Keratinocyte (primary cell): ENCODE measurements around the gene BET1. TPM values are rescaled to one million over a fixed set of nuclear protein-coding genes. Genes with fewer than 3 reads are reported as not detected.

Experiments used
- DNase-seq: peaks from one replicate; pipeline ENCODE4 v3.0.0-alpha.2; 2011; ENCODE audit warnings: low read depth, missing footprints, low spot score
- FAIRE-seq: peaks from 2 replicates; lab custom pipeline; 2011; peaks lifted over from hg19 to GRCh38; lab: Jason Lieb, UNC
- H2AFZ ChIP-seq: 2 replicates; pipeline ENCODE4 v1.6.0; 2012; ENCODE audit warnings: low read length, control low read depth, inconsistent platforms; ENCODE audit not compliant: control insufficient read depth
- H3K27ac ChIP-seq: 2 replicates; pipeline ENCODE4 v1.5.1; 2011; ENCODE audit warnings: low read length; ENCODE audit not compliant: control insufficient read depth, insufficient read depth
- H3K27me3 ChIP-seq: 3 replicates; pipeline ENCODE4 v1.6.0; 2011; ENCODE audit warnings: low read length; ENCODE audit not compliant: control insufficient read depth, insufficient read depth; ENCODE audit errors: extremely low read depth
- H3K36me3 ChIP-seq, 2 experiments: 2 replicates in 1 of 2; 3 replicates in 1 of 2; pipeline ENCODE4 v1.5.1; 2011; ENCODE audit warnings: low read length in 2 of 2, mild to moderate bottlenecking in 1 of 2; ENCODE audit not compliant: control insufficient read depth in 2 of 2, insufficient read depth in 2 of 2; ENCODE audit errors: extremely low read depth in 1 of 2
- H3K4me1 ChIP-seq: 3 replicates; pipeline ENCODE4 v1.5.1; 2011; ENCODE audit warnings: low read length; ENCODE audit not compliant: control insufficient read depth, insufficient read depth; ENCODE audit errors: extremely low read depth
- H3K4me2 ChIP-seq: 3 replicates; pipeline ENCODE4 v1.6.0; 2011; ENCODE audit warnings: low read depth, low read length; ENCODE audit not compliant: control insufficient read depth, insufficient read depth; ENCODE audit errors: extremely low read depth
- H3K4me3 ChIP-seq, 3 experiments: fragments of 200-600 bp in 1 of 3; sonication (generic) in 1 of 3; 2 replicates in 2 of 3; 3 replicates in 1 of 3; pipeline ENCODE4 v1.5.1; 2011 to 2016; ENCODE audit warnings: low read length in 3 of 3, mild to moderate bottlenecking in 3 of 3, control low read depth in 2 of 3, inconsistent platforms in 1 of 3, low read depth in 1 of 3, mixed read lengths in 1 of 3, mixed run types in 1 of 3, moderate library complexity in 1 of 3; ENCODE audit not compliant: control insufficient read depth in 2 of 3, insufficient read depth in 2 of 3; ENCODE audit errors: extremely low read depth in 1 of 3
- H3K79me2 ChIP-seq: 2 replicates; pipeline ENCODE4 v1.6.0; 2012; ENCODE audit warnings: low read length; ENCODE audit not compliant: control insufficient read depth, insufficient read depth
- H3K9ac ChIP-seq: 3 replicates; pipeline ENCODE4 v1.6.0; 2011; ENCODE audit warnings: low read length; ENCODE audit not compliant: control insufficient read depth, insufficient read depth; ENCODE audit errors: extremely low read depth
- H3K9me1 ChIP-seq: 3 replicates; pipeline ENCODE4 v1.6.0; 2011; ENCODE audit warnings: low read length; ENCODE audit not compliant: control insufficient read depth, insufficient read depth; ENCODE audit errors: extremely low read depth
- H3K9me3 ChIP-seq: 2 replicates; pipeline ENCODE4 v1.5.1; 2012; ENCODE audit warnings: low read depth, low read length; ENCODE audit not compliant: control insufficient read depth
- H4K20me1 ChIP-seq: 3 replicates; pipeline ENCODE4 v1.6.0; 2011; ENCODE audit warnings: low read length; ENCODE audit not compliant: control insufficient read depth, insufficient read depth; ENCODE audit errors: extremely low read depth
- CTCF ChIP-seq, 3 experiments: IDR thresholded peaks in 1 of 3; conservative IDR thresholded peaks in 1 of 3; optimal IDR thresholded peaks in 1 of 3; 2 replicates in 2 of 3; 3 replicates in 1 of 3; pipeline versions ENCODE3 to v1.5.1; 2011; ENCODE audit warnings: low read length in 3 of 3, mild to moderate bottlenecking in 3 of 3, moderate library complexity in 2 of 3, control low read depth in 1 of 3, inconsistent platforms in 1 of 3; ENCODE audit not compliant: insufficient read depth in 2 of 3; ENCODE audit errors: extremely low read depth in 1 of 3
- EZH2 ChIP-seq: IDR thresholded peaks from one replicate; pipeline ENCODE4 v1.6.1; 2012; ENCODE audit warnings: inconsistent platforms, mild to moderate bottlenecking, low read length, moderate library complexity
- dilution Hi-C: fragments of 300-500 bp; cut with MboI; formaldehyde crosslinking; loops from one replicate; pipeline ENCODE4 v1.7.0; 2020; ENCODE audit warnings: low sequenced_read_pairs; ENCODE audit not compliant: extremely low pct_ligation_motif_present
- polyA plus RNA-seq, 5 experiments: library from polyadenylated mRNA; depleted of rRNA in 3 of 5; stranded (reverse) in 3 of 5; stranded (forward) in 1 of 5; unstranded in 1 of 5; fragments of >200 nt; gene quantifications; 1 replicate in 1 of 5; 2 replicates in 3 of 5; 3 replicates in 1 of 5; pipeline versions ENCODE4 v1.2.1 to v1.2.3, GENCODE V29; 2011 to 2012; ENCODE audit warnings: missing spikeins in 2 of 5, low read depth in 1 of 5, low replicate concordance in 1 of 5

Gene BET1
- polyA plus RNA-seq, 1 donor (not counting 4 experiments of a cell fraction or from before 2014, with no cell fraction given): 38.1 TPM

DNA sequence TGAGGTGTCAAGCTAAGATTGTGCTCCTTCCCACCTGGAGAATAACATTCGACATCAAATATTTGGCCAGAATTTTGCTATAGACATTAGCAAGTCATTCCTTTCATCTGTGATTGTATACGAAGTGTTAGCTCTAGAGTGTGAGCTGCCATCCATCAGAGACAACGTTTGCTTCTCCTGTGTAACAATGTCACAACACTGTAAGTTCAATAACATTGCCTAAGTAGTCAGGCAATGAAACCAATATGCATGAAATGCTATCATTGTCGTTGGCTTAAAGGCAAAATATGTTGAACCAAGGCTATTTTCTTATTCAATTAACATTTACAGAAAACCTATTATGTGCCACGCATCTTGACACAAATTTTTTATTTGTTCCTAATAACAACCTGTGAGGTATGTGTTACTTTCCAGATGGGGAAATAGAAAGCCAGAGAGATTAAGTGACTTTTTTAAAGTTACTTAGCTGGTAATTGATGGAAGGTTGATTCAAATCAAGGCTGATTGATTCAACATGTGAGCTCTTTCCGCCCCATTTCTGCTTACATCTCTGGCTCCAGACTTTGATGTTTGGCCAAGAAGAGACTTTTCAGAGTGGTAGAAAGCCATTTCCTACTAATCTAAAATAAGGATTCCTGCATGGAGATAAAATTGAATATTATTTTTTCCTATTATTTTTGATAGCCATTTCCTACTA, 32.0 kb downstream of the BET1 start:
- DNase-seq (no peak), FAIRE-seq (no peak)
- no peaks in the 10 kb centered on the region for H3K4me1 ChIP-seq
- TF ChIP-seq EZH2: no peak
- TF ChIP-seq CTCF (optimal IDR thresholded peaks at IDR 0.05 in 1 of 3, IDR thresholded peaks at IDR 0.05 in 1 of 3, conservative IDR thresholded peaks at IDR 0.05 in 1 of 3; ENCODE audit: extremely low read depth in 1 of 3, insufficient read depth in 2 of 3, low read length in 3 of 3): no peak
- H3K9ac ChIP-seq: no peak overlapping the region
- no peaks in the 10 kb centered on the region for H3K27me3 ChIP-seq
- no peaks in the 10 kb centered on the region for H3K9me3 ChIP-seq
- H3K4me2 ChIP-seq: no peak overlapping the region
- dilution Hi-C loops: no loop called here
- H3K9me1 ChIP-seq: no peaks in the 10 kb centered on the region
- H3K79me2 ChIP-seq: no peaks in the 10 kb centered on the region
- H4K20me1 ChIP-seq: no peaks in the 10 kb centered on the region
- H2AFZ ChIP-seq: no peak overlapping the region
- H3K27ac ChIP-seq: no peak overlapping the region
- H3K4me3 ChIP-seq: no peak overlapping the region
- H3K36me3 ChIP-seq: no peaks in the 10 kb centered on the region

- DNase-seq (no peak), FAIRE-seq (no peak)
- no peaks in the 10 kb centered on the region for H3K4me1 ChIP-seq
- no peaks in the 10 kb centered on the region for H3K79me2 ChIP-seq
- no peak overlapping the region for H3K4me3 ChIP-seq
- H3K4me2 ChIP-seq: no peak overlapping the region
- no peak overlapping the region for H3K27ac ChIP-seq
- H2AFZ ChIP-seq: no peak overlapping the region
- no peaks in the 10 kb centered on the region for H3K9me3 ChIP-seq
- no peaks in the 10 kb centered on the region for H3K36me3 ChIP-seq
- TF ChIP-seq EZH2: no peak
- no peak for TF ChIP-seq CTCF (optimal IDR thresholded peaks at IDR 0.05 in 1 of 3, IDR thresholded peaks at IDR 0.05 in 1 of 3, conservative IDR thresholded peaks at IDR 0.05 in 1 of 3; ENCODE audit: extremely low read depth in 1 of 3, insufficient read depth in 2 of 3, low read length in 3 of 3)
- H3K9me1 ChIP-seq: no peaks in the 10 kb centered on the region
- dilution Hi-C loops: no loop called here
- no peak overlapping the region for H3K9ac ChIP-seq
- no peaks in the 10 kb centered on the region for H4K20me1 ChIP-seq
- H3K27me3 ChIP-seq: no peaks in the 10 kb centered on the region
These were observed 35.1 kb downstream of the BET1 start for GRCh38 chr7:93968911-93969620.
